ENCODE data around the gene ASAH2.

DNA sequence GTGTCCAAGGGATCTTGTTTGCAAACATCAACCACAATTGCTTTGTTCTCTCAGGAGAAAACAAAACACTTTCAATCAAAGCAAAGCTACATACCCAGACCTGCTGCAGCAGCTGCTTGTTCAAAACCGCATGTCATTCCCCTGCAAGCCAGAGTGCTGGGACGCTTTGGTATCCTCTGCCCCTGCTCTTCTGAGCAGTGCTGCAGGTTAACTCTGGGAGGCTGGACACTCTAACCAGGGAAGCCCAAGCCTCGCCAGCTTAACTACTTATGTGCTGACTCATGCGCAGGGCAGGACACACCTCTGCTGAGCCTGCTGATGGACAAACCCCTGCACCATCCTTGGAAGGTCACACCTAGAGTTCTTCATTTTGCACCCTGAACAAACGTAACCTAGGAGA, 28.2 kb upstream of the ASAH2 start:
- TF ChIP-seq SP1 (IDR thresholded peaks at IDR 0.05) (no peak), L3MBTL2 (conservative IDR thresholded peaks at IDR 0.05) (no peak), BHLHE40 (IDR thresholded peaks at IDR 0.05; ENCODE audit: borderline replicate concordance) (no peak), TARDBP (IDR thresholded peaks at IDR 0.05) (no peak)
